ENCODE data around the gene AHCYL2. TPM values are rescaled to one million over a fixed set of nuclear protein-coding genes. Genes with fewer than 3 reads are reported as not detected.
"Not testable (repeated sequence)": the region's sequence is repeated elsewhere in the genome, so short reads cannot be mapped to it uniquely, and the experiment has no call there.

AHCYL2 gene
- total and polyA plus RNA-seq, 2 of the 8 experiments (the other 6 are each of a cell fraction or from before 2014, with no cell fraction given): 20.7 to 25.4 TPM

GRCh38 chr7:129300299-129300698 is 75.5 kb downstream of the AHCYL2 start:
- not testable (repeated sequence) for FAIRE-seq
- WGBS, 2 experiments (ENCODE audit: extremely low coverage in 1 of 2, insufficient coverage in 1 of 2, insufficient read length in 1 of 2, insufficient replicate concordance in 2 of 2, low coverage in 1 of 2, low lambda C conversion rate in 2 of 2, missing lambda C conversion rate in 1 of 2): 94% methylated on average over 1 of the region's 1 CpG; no CpG with 5 or more reads in 1 of the 2 experiments

More at GRCh38 chr7:129300299-129300698, 75.5 kb downstream of the AHCYL2 start:
- H3K79me2 ChIP-seq (ENCODE audit: control insufficient read depth in 1 of 2, insufficient read depth in 2 of 2, low read length in 2 of 2); H4K8ac ChIP-seq (ENCODE audit: extremely low read depth, insufficient read depth, low read length); H3K4me2 ChIP-seq (ENCODE audit: insufficient read depth in 1 of 2, low read depth in 2 of 2, low read length in 2 of 2); H2BK5ac ChIP-seq (ENCODE audit: low read depth, low read length); H3K27me3 ChIP-seq (replicated peaks in 1 of 4; ENCODE audit: control insufficient read depth in 3 of 4, extremely low read depth in 1 of 4, insufficient read depth in 3 of 4, low read length in 3 of 4); H2BK20ac ChIP-seq (ENCODE audit: low read length); H3K9me3 ChIP-seq (ENCODE audit: insufficient read depth in 2 of 2, low read depth in 1 of 2, low read length in 1 of 2); H3K4me3 ChIP-seq (ENCODE audit: extremely low read depth in 1 of 4, insufficient read depth in 2 of 4, low read depth in 3 of 4, low read length in 4 of 4); H3K4me1 ChIP-seq (replicated peaks in 1 of 4; ENCODE audit: control insufficient read depth in 3 of 4, insufficient read depth in 4 of 4, low read length in 3 of 4); H2BK12ac ChIP-seq (ENCODE audit: low read depth, low read length); H2AK5ac ChIP-seq (ENCODE audit: low read depth, low read length); H3K14ac ChIP-seq (ENCODE audit: insufficient read length); H4K20me1 ChIP-seq (replicated peaks in 1 of 2; ENCODE audit: control insufficient read depth in 1 of 2, insufficient read depth in 2 of 2, low read length in 2 of 2); H3K18ac ChIP-seq (ENCODE audit: extremely low read depth, low read length); H3K36me3 ChIP-seq (ENCODE audit: control insufficient read depth in 2 of 4, insufficient read depth in 4 of 4, low read length in 3 of 4); H3K9ac ChIP-seq (replicated peaks in 1 of 4; ENCODE audit: extremely low read depth in 1 of 4, low read depth in 3 of 4, low read length in 3 of 4); H4K5ac ChIP-seq (ENCODE audit: insufficient read length, low read depth, low read length); H2BK120ac ChIP-seq (replicated peaks; ENCODE audit: low read depth, low read length); H2BK15ac ChIP-seq (ENCODE audit: low read length); H4K91ac ChIP-seq (replicated peaks; ENCODE audit: insufficient read length, low read length); H3K4ac ChIP-seq (replicated peaks; ENCODE audit: insufficient read length, low read depth, low read length); H3K79me1 ChIP-seq (ENCODE audit: low read depth, low read length); DNase-seq (ENCODE audit: low read depth in 1 of 2, low spot score in 2 of 2); H3K27ac ChIP-seq (ENCODE audit: low read depth, low read length); H2AFZ ChIP-seq (ENCODE audit: low read length); H3K56ac ChIP-seq (replicated peaks; ENCODE audit: insufficient read length, low read depth, low read length); H3K23ac ChIP-seq (ENCODE audit: insufficient read length); POLR2A ChIA-PET (ENCODE audit: partially characterized antibody); H3K23me2 ChIP-seq (ENCODE audit: low read depth, low read length): not testable (repeated sequence)
- CTCF ChIA-PET (ENCODE audit: partially characterized antibody): interaction anchor here (1.1 to 1.3 kb wide), 2 partner anchors 22 to 82 kb away, joined by 3 to 4 read pairs; no protein-coding TSS in a partner anchor
